CD14-positive monocyte (primary cell): ENCODE results near the gene SFMBT2. TPM values are rescaled to one million over a fixed set of nuclear protein-coding genes. Genes with fewer than 3 reads are reported as not detected.

ENCODE experiments used
- DNase-seq, 3 donors: peaks; one replicate each; pipeline ENCODE4 v3.0.0-alpha.2; 2011 to 2022
- H2AFZ ChIP-seq: 2 replicates; pipeline ENCODE4 v1.6.0; 2012; ENCODE audit warnings: mild to moderate bottlenecking, low read depth, low read length, inconsistent platforms; ENCODE audit not compliant: insufficient read depth, poor library complexity, severe bottlenecking
- H3K27ac ChIP-seq, 2 donors: 1 replicate in 1 of 2; 2 replicates in 1 of 2; pipeline ENCODE4 v1.5.1; 2012 to 2013; ENCODE audit warnings: low read length in 2 of 2, control low read depth in 1 of 2, inconsistent platforms in 1 of 2, low read depth in 1 of 2, mild to moderate bottlenecking in 1 of 2
- H3K27me3 ChIP-seq, 2 donors: one replicate each; pipeline versions ENCODE4 v1.6.0 to v1.6.1; 2011 to 2013; ENCODE audit warnings: low read length in 2 of 2; ENCODE audit not compliant: control insufficient read depth in 2 of 2, insufficient read depth in 2 of 2
- H3K36me3 ChIP-seq, 2 donors: replicated peaks in 1 of 2; 1 replicate in 1 of 2; 2 replicates in 1 of 2; pipeline versions ENCODE4 v1.5.1 to v1.6.1; 2012 to 2013; ENCODE audit warnings: low read length in 2 of 2, control low read depth in 1 of 2, inconsistent platforms in 1 of 2, mild to moderate bottlenecking in 1 of 2; ENCODE audit not compliant: insufficient read depth in 2 of 2, control insufficient read depth in 1 of 2
- H3K4me1 ChIP-seq, 2 donors: 1 replicate in 1 of 2; 2 replicates in 1 of 2; pipeline versions ENCODE4 v1.5.1 to v1.6.1; 2012 to 2013; ENCODE audit warnings: low read length in 2 of 2, control low read depth in 1 of 2, inconsistent platforms in 1 of 2, mild to moderate bottlenecking in 1 of 2, moderate library complexity in 1 of 2; ENCODE audit not compliant: insufficient read depth in 2 of 2, control insufficient read depth in 1 of 2
- H3K4me2 ChIP-seq: replicated peaks from 2 replicates; pipeline ENCODE3; 2012; ENCODE audit warnings: low read length, moderate library complexity, mild to moderate bottlenecking; ENCODE audit not compliant: poor library complexity, severe bottlenecking; ENCODE audit errors: extremely low read depth
- H3K4me3 ChIP-seq, 3 experiments: fragments of 200-600 bp in 1 of 3; sonication (generic) in 1 of 3; replicated peaks in 1 of 3; 1 replicate in 2 of 3; 2 replicates in 1 of 3; pipeline ENCODE4 v1.5.1; 2011 to 2013; ENCODE audit warnings: low read length in 3 of 3, mild to moderate bottlenecking in 3 of 3, control low read depth in 2 of 3, low read depth in 2 of 3, inconsistent platforms in 1 of 3, moderate library complexity in 1 of 3
- H3K79me2 ChIP-seq: 2 replicates; pipeline ENCODE4 v1.6.0; 2012; ENCODE audit warnings: mild to moderate bottlenecking, control low read depth, inconsistent platforms, low read length, moderate library complexity; ENCODE audit not compliant: insufficient read depth
- H3K9ac ChIP-seq: 2 replicates; pipeline ENCODE4 v1.6.0; 2017; ENCODE audit warnings: low read length, mild to moderate bottlenecking; ENCODE audit not compliant: insufficient read depth, poor library complexity, severe bottlenecking
- H3K9me3 ChIP-seq, 2 donors: replicated peaks in 1 of 2; 1 replicate in 1 of 2; 2 replicates in 1 of 2; pipeline versions ENCODE4 v1.5.1 to v1.6.1; 2012 to 2013; ENCODE audit warnings: low read length in 2 of 2, control low read depth in 1 of 2; ENCODE audit not compliant: control insufficient read depth in 1 of 2, insufficient read depth in 1 of 2
- H4K20me1 ChIP-seq: 2 replicates; pipeline ENCODE4 v1.6.0; 2012; ENCODE audit warnings: mild to moderate bottlenecking, low read length, control low read depth, moderate library complexity; ENCODE audit not compliant: insufficient read depth
- H3K27ac Mint-ChIP-seq, 7 donors: one replicate each; pipeline ENCODE4 v1.8.0; 2020; ENCODE audit warnings: mild to moderate bottlenecking in 7 of 7, mixed read lengths in 7 of 7, moderate library complexity in 6 of 7, inconsistent platforms in 2 of 7
- H3K27me3 Mint-ChIP-seq, 3 donors: one replicate each; pipeline ENCODE4 v1.8.0; 2021 to 2022; ENCODE audit warnings: low read depth in 3 of 3, mild to moderate bottlenecking in 3 of 3, mixed read lengths in 3 of 3, moderate library complexity in 3 of 3, inconsistent platforms in 1 of 3
- H3K36me3 Mint-ChIP-seq, 2 donors: one replicate each; pipeline ENCODE4 v1.8.0; 2020; ENCODE audit warnings: mixed read lengths in 2 of 2, inconsistent platforms in 1 of 2, mild to moderate bottlenecking in 1 of 2
- H3K4me1 Mint-ChIP-seq: one replicate; pipeline ENCODE4 v1.8.0; 2020; ENCODE audit warnings: mild to moderate bottlenecking, mixed read lengths
- H3K4me3 Mint-ChIP-seq, 2 donors: one replicate each; pipeline ENCODE4 v1.8.0; 2020; ENCODE audit warnings: mild to moderate bottlenecking in 2 of 2, mixed read lengths in 2 of 2, moderate library complexity in 1 of 2
- H3K9me3 Mint-ChIP-seq, 7 donors: one replicate each; pipeline ENCODE4 v1.8.0; 2020 to 2022; ENCODE audit warnings: mixed read lengths in 7 of 7, mild to moderate bottlenecking in 6 of 7, moderate library complexity in 6 of 7, inconsistent platforms in 2 of 7
- WGBS: methylation state at CpG from one replicate; pipeline ENCODE4 v1.1.5; 2013; ENCODE audit warnings: missing lambda C conversion rate; ENCODE audit not compliant: insufficient coverage; 5-methylcytosine and 5-hydroxymethylcytosine counted together
- intact Hi-C, 2 donors: fragments of 100-400 bp; cut with micrococcal nuclease; formaldehyde crosslinking; loops; one replicate each; pipeline versions ENCODE4 v1.15.0 to v1.15.1; 2023
- polyA plus RNA-seq, 3 donors: library from polyadenylated mRNA; depleted of rRNA in 1 of 3; unstranded in 2 of 3; stranded (reverse) in 1 of 3; fragments of 300-500 nt in 2 of 3; fragments of >200 nt in 1 of 3; fragmentation: Illumina TruSeq in 2 of 3; gene quantifications; 1 replicate in 2 of 3; 2 replicates in 1 of 3; pipeline ENCODE4 v1.2.3, GENCODE V29; 2012 to 2021
- TF ChIP-seq, protein P1 (sequence below): fragments of 200-600 bp; IDR thresholded peaks from one replicate; pipeline ENCODE4 v1.8.0; 2022; ENCODE audit warnings: antibody characterized with exemption, mild to moderate bottlenecking

SFMBT2 gene
- polyA plus RNA-seq, 3 donors, result 0.53 to 10.9 (median 1.6) TPM

GRCh38 chr10:7230951-7231350 lies 179.9 kb downstream of the SFMBT2 start:
- Mint-ChIP-seq H3K4me3 (no peak overlapping the region), H3K4me1 (peaks cover 2% of the 10 kb centered on the region), H3K9me3 (peaks cover 0 to 3% (median 0%) of the 10 kb centered on the region in 7 donors), H3K27ac (peak overlapping the region in 1 of 7 donors; percentile 20), H3K27me3 (peaks cover 0 to 2% (median 1%) of the 10 kb centered on the region in 3 donors), H3K36me3 (peaks cover 37 to 43% of the 10 kb centered on the region in 2 donors)
- Histone ChIP-seq H3K27ac (no peak overlapping the region), H3K79me2 (no peaks in the 10 kb centered on the region), H3K4me3 (no peak overlapping the region), H3K9me3 (peaks cover 0 to 4% of the 10 kb centered on the region in 2 donors), H3K9ac (no peak overlapping the region), H3K4me2 (no peak overlapping the region), H4K20me1 (no peaks in the 10 kb centered on the region), H2AFZ (no peak overlapping the region), H3K36me3 (peaks cover 12 to 36% of the 10 kb centered on the region in 2 donors), H3K27me3 (no peaks in the 10 kb centered on the region), H3K4me1 (no peaks in the 10 kb centered on the region)
- WGBS, result no CpG with 5 or more reads among the region's 4 CpGs
- DNase-seq, result no peak
- intact Hi-C loops, result no loop called here
- TF ChIP-seq, protein P1, sequence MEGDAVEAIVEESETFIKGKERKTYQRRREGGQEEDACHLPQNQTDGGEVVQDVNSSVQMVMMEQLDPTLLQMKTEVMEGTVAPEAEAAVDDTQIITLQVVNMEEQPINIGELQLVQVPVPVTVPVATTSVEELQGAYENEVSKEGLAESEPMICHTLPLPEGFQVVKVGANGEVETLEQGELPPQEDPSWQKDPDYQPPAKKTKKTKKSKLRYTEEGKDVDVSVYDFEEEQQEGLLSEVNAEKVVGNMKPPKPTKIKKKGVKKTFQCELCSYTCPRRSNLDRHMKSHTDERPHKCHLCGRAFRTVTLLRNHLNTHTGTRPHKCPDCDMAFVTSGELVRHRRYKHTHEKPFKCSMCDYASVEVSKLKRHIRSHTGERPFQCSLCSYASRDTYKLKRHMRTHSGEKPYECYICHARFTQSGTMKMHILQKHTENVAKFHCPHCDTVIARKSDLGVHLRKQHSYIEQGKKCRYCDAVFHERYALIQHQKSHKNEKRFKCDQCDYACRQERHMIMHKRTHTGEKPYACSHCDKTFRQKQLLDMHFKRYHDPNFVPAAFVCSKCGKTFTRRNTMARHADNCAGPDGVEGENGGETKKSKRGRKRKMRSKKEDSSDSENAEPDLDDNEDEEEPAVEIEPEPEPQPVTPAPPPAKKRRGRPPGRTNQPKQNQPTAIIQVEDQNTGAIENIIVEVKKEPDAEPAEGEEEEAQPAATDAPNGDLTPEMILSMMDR, result no peak

DNA sequence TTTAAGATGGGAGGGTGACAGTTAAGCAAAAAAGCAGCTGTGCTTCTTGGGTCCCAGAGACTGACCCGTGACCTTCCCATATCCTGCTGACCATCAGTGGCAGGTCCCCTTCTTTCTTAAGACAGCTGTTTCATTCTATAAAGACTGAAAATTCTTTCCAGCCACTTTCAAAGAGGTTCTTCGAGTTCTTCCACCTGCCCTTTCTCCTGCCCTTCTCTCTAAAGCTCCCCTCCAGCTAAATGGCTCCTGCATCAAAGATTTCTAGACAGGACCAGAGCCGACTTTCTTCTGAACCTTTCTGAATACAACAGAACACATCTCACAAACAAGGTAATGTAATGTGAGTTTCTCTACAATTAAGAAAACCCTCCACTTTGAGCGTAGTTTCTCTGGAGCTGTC lies 180.8 kb downstream of the SFMBT2 start:
- Mint-ChIP-seq H3K36me3 (peaks cover 44 to 52% of the 10 kb centered on the region in 2 donors), H3K27ac (peak overlapping the region in 3 of 7 donors; percentile 0 to 72 (median 70)), H3K27me3 (peaks cover 0 to 2% (median 1%) of the 10 kb centered on the region in 3 donors), H3K4me1 (peaks cover 2% of the 10 kb centered on the region), H3K4me3 (no peak overlapping the region), H3K9me3 (peaks cover 0 to 6% (median 0%) of the 10 kb centered on the region in 7 donors)
- intact Hi-C loops, result no loop called here
- no peak overlapping the region for H3K4me2 ChIP-seq
- H3K36me3 ChIP-seq, result peaks cover 21 to 45% of the 10 kb centered on the region in 2 donors
- no peak overlapping the region for H3K9ac ChIP-seq
- H3K27ac ChIP-seq, result no peak overlapping the region
- peaks cover 0 to 6% of the 10 kb centered on the region in 2 donors for H3K9me3 ChIP-seq
- no peaks in the 10 kb centered on the region for H3K79me2 ChIP-seq
- 100% methylated on average over 1 of the region's 4 CpGs for WGBS
- H4K20me1 ChIP-seq, result no peaks in the 10 kb centered on the region
- no peaks in the 10 kb centered on the region for H3K4me1 ChIP-seq
- no peak overlapping the region for H3K4me3 ChIP-seq
- DNase-seq, result no peak
- H2AFZ ChIP-seq, result no peak overlapping the region
- TF ChIP-seq, protein P1, result no peak
- H3K27me3 ChIP-seq, result no peaks in the 10 kb centered on the region
